ENCODE measurements around the gene CST5.

CST5 gene

GRCh38 chr20:23920408-23921325 lies 41.1 kb upstream of the CST5 start:
- Histone ChIP-seq H3K4me2 (ENCODE audit: low read depth, low read length) (no peak overlapping the region), H3K27ac (ENCODE audit: low read length) (no peak overlapping the region)

GRCh38 chr20:23918896-23919295 lies 39.3 kb upstream of the CST5 start:
- Histone ChIP-seq H3F3A (ENCODE audit: insufficient read depth, low read length) (no peaks in the 10 kb centered on the region), H3K79me2 (ENCODE audit: low read length) (no peaks in the 10 kb centered on the region), H3K9ac (ENCODE audit: low read length) (no peak overlapping the region), H3K27ac (ENCODE audit: low read length) (no peak overlapping the region), H2AFZ (ENCODE audit: low read length) (no peak overlapping the region), H3K9me2 (replicated peaks; ENCODE audit: insufficient read depth, low read length) (no peaks in the 10 kb centered on the region), H3K27me3 (replicated peaks; ENCODE audit: insufficient read depth, low read length) (no peaks in the 10 kb centered on the region), H3K4me2 (ENCODE audit: low read depth, low read length) (no peak overlapping the region), H3K9me3 (replicated peaks; ENCODE audit: insufficient read depth, low read length) (no peaks in the 10 kb centered on the region), H3K4me3 (ENCODE audit: low read length) (no peak overlapping the region), H4K20me1 (ENCODE audit: insufficient read depth, low read length) (no peaks in the 10 kb centered on the region), H3K36me3 (replicated peaks; ENCODE audit: insufficient read depth, low read length) (no peaks in the 10 kb centered on the region), H3K4me1 (ENCODE audit: low read length) (no peaks in the 10 kb centered on the region)
- no peak for DNase-seq
- TF ChIP-seq EZH2phosphoT487 (IDR thresholded peaks at IDR 0.05; ENCODE audit: low read length) (no peak), CTCF (IDR thresholded peaks at IDR 0.05; ENCODE audit: low read length) (no peak), EZH2 (optimal IDR thresholded peaks at IDR 0.05; ENCODE audit: low read depth, low read length) (no peak)

More at GRCh38 chr20:23920408-23921325, 41.1 kb upstream of the CST5 start:
- no peaks in the 10 kb centered on the region for H3K36me3 ChIP-seq (replicated peaks; ENCODE audit: insufficient read depth, low read length)
- H3K4me3 ChIP-seq (ENCODE audit: low read length): no peak overlapping the region
- H3F3A ChIP-seq (ENCODE audit: insufficient read depth, low read length): no peaks in the 10 kb centered on the region
- H4K20me1 ChIP-seq (ENCODE audit: insufficient read depth, low read length): no peaks in the 10 kb centered on the region
- no peaks in the 10 kb centered on the region for H3K9me2 ChIP-seq (replicated peaks; ENCODE audit: insufficient read depth, low read length)
- H3K9me3 ChIP-seq (replicated peaks; ENCODE audit: insufficient read depth, low read length): no peaks in the 10 kb centered on the region
- no peak for DNase-seq
- H3K27me3 ChIP-seq (replicated peaks; ENCODE audit: insufficient read depth, low read length): no peaks in the 10 kb centered on the region
- no peak overlapping the region for H3K9ac ChIP-seq (ENCODE audit: low read length)
- no peak overlapping the region for H2AFZ ChIP-seq (ENCODE audit: low read length)
- H3K4me1 ChIP-seq (ENCODE audit: low read length): no peaks in the 10 kb centered on the region
- H3K79me2 ChIP-seq (ENCODE audit: low read length): no peaks in the 10 kb centered on the region
- no peak for TF ChIP-seq EZH2 (optimal IDR thresholded peaks at IDR 0.05; ENCODE audit: low read depth, low read length)
- no peak for TF ChIP-seq EZH2phosphoT487 (IDR thresholded peaks at IDR 0.05; ENCODE audit: low read length)
- TF ChIP-seq CTCF (IDR thresholded peaks at IDR 0.05; ENCODE audit: low read length): no peak

- H3K9me2 ChIP-seq (replicated peaks; ENCODE audit: insufficient read depth, low read length): no peaks in the 10 kb centered on the region
- no peak overlapping the region for H3K27ac ChIP-seq (ENCODE audit: low read length)
- no peak overlapping the region for H3K4me2 ChIP-seq (ENCODE audit: low read depth, low read length)
- H3K27me3 ChIP-seq (replicated peaks; ENCODE audit: insufficient read depth, low read length): no peaks in the 10 kb centered on the region
- TF ChIP-seq EZH2 (optimal IDR thresholded peaks at IDR 0.05; ENCODE audit: low read depth, low read length): no peak
- TF ChIP-seq EZH2phosphoT487 (IDR thresholded peaks at IDR 0.05; ENCODE audit: low read length): no peak
- no peak for TF ChIP-seq CTCF (IDR thresholded peaks at IDR 0.05; ENCODE audit: low read length)
- DNase-seq: no peak
- H3K79me2 ChIP-seq (ENCODE audit: low read length): no peaks in the 10 kb centered on the region
- no peak overlapping the region for H3K9ac ChIP-seq (ENCODE audit: low read length)
- H3K9me3 ChIP-seq (replicated peaks; ENCODE audit: insufficient read depth, low read length): no peaks in the 10 kb centered on the region
- no peaks in the 10 kb centered on the region for H3K36me3 ChIP-seq (replicated peaks; ENCODE audit: insufficient read depth, low read length)
- no peak overlapping the region for H2AFZ ChIP-seq (ENCODE audit: low read length)
- no peak overlapping the region for H3K4me3 ChIP-seq (ENCODE audit: low read length)
- no peaks in the 10 kb centered on the region for H3F3A ChIP-seq (ENCODE audit: insufficient read depth, low read length)
- H4K20me1 ChIP-seq (ENCODE audit: insufficient read depth, low read length): no peaks in the 10 kb centered on the region
- no peaks in the 10 kb centered on the region for H3K4me1 ChIP-seq (ENCODE audit: low read length)
These were observed 38.7 kb upstream of the CST5 start for GRCh38 chr20:23918101-23918862.
